HepG2 (cell line): ENCODE data around the gene KCNC2. TPM values are rescaled to one million over a fixed set of nuclear protein-coding genes. Genes with fewer than 3 reads are reported as not detected.

ENCODE experiments used
- ATAC-seq: fragments of 200-7000 bp; cut with Tn5 transposase; 3 replicates; pipeline ENCODE4 v1.9.1; 2020; ENCODE audit warnings: mild to moderate bottlenecking, moderate library complexity
- BruUV-seq: library from RNA; stranded (reverse); fragments of 400-500 nt; replicated peaks from 2 replicates; lab custom pipeline; 2021; lab: Mats Ljungman, UMichigan
- CTCF ChIA-PET: fragments of 300-600 bp; formaldehyde crosslinking; extraction: SDS; loops from one replicate; lab custom pipeline; 2021; ENCODE audit warnings: low total read pairs, inconsistent platforms, low intra/inter-chr PET ratio; lab: Yijun Ruan, JAX
- POLR2A ChIA-PET: fragments of 350-600 bp; sonication (Branson Sonifier 250); formaldehyde crosslinking; loops from one replicate; lab custom pipeline; 2020; ENCODE audit warnings: antibody characterized with exemption, inconsistent platforms; lab: Yijun Ruan, JAX
- DNase-seq: peaks from one replicate; pipeline ENCODE4 v3.0.0-alpha.2; 2015; ENCODE audit warnings: low spot score
- FAIRE-seq: peaks from 3 replicates; lab custom pipeline; 2011; peaks lifted over from hg19 to GRCh38; lab: Jason Lieb, UNC
- H2AFZ ChIP-seq: one replicate; pipeline ENCODE4 v1.6.1; 2011; ENCODE audit warnings: low read length, inconsistent platforms
- H3K27ac ChIP-seq: fragments of 300-600 bp; 3 replicates; pipeline ENCODE4 v1.8.0; 2011; ENCODE audit warnings: mixed run types, mild to moderate bottlenecking, mixed read lengths, low read length, inconsistent platforms; ENCODE audit not compliant: insufficient read depth; ENCODE audit errors: extremely low read length
- H3K27me3 ChIP-seq, 2 experiments: fragments of 200-600 bp in 1 of 2; 2 replicates in 1 of 2; 3 replicates in 1 of 2; pipeline versions ENCODE4 v1.6.0 to v1.8.0; 2011; ENCODE audit warnings: low read length in 2 of 2, mild to moderate bottlenecking in 2 of 2, moderate library complexity in 2 of 2, inconsistent platforms in 1 of 2; ENCODE audit not compliant: insufficient read depth in 2 of 2, control insufficient read depth in 1 of 2
- H3K36me3 ChIP-seq, 2 experiments: fragments of 200-600 bp in 1 of 2; replicated peaks in 1 of 2; 2 replicates in 1 of 2; 3 replicates in 1 of 2; pipeline versions ENCODE4 v1.5.1 to v1.8.0; 2011; ENCODE audit warnings: low read length in 2 of 2, inconsistent platforms in 1 of 2; ENCODE audit not compliant: insufficient read depth in 2 of 2, control insufficient read depth in 1 of 2
- H3K4me1 ChIP-seq: 2 replicates; pipeline ENCODE4 v1.5.1; 2012; ENCODE audit warnings: low read length, inconsistent platforms; ENCODE audit not compliant: insufficient read depth
- H3K4me2 ChIP-seq: 2 replicates; pipeline ENCODE4 v1.6.0; 2011; ENCODE audit warnings: low read depth, low read length, inconsistent platforms
- H3K4me3 ChIP-seq, 3 experiments: fragments of 200-600 bp in 1 of 3; sonication (generic), shearing (Covaris generic) in 1 of 3; replicated peaks in 1 of 3; 2 replicates each; pipeline ENCODE4 v1.5.1; 2011 to 2016; ENCODE audit warnings: low read length in 3 of 3, inconsistent platforms in 2 of 3, low read depth in 2 of 3, mild to moderate bottlenecking in 2 of 3, control low read depth in 1 of 3, mixed read lengths in 1 of 3; ENCODE audit not compliant: insufficient read depth in 1 of 3
- H3K79me2 ChIP-seq: one replicate; pipeline ENCODE4 v1.6.1; 2011; ENCODE audit warnings: low read length, inconsistent platforms; ENCODE audit not compliant: insufficient read depth
- H3K9ac ChIP-seq: 2 replicates; pipeline ENCODE4 v1.6.0; 2011; ENCODE audit warnings: mild to moderate bottlenecking, low read depth, low read length, inconsistent platforms; ENCODE audit not compliant: insufficient read depth
- H3K9me3 ChIP-seq: 2 replicates; pipeline ENCODE4 v1.5.1; 2012; ENCODE audit warnings: mild to moderate bottlenecking, low read length
- H4K20me1 ChIP-seq: 2 replicates; pipeline ENCODE4 v1.6.0; 2011; ENCODE audit warnings: inconsistent platforms, mild to moderate bottlenecking, low read length, moderate library complexity; ENCODE audit not compliant: insufficient read depth
- IKZF4 ChIP-seq: sonication (generic); formaldehyde crosslinking; IDR thresholded peaks from 2 replicates; pipeline ENCODE4 v1.5.1; 2020; ENCODE audit warnings: borderline replicate concordance, mild to moderate bottlenecking, low read depth, missing genetic modification reagents; ENCODE audit errors: not compliant biosample characterization
- MED13 ChIP-seq: sonication (generic); formaldehyde crosslinking; IDR thresholded peaks from 2 replicates; pipeline ENCODE4 v1.5.0; 2020; ENCODE audit warnings: missing genetic modification reagents
- MXI1 ChIP-seq: IDR thresholded peaks from 3 replicates; pipeline ENCODE4 v1.6.1; 2012; ENCODE audit warnings: low read depth, low read length, inconsistent platforms, borderline replicate concordance
- NFAT5 ChIP-seq: sonication (generic); formaldehyde crosslinking; IDR thresholded peaks from 2 replicates; pipeline ENCODE4 v1.4.0; 2020; ENCODE audit warnings: missing genetic modification reagents
- PRPF4 ChIP-seq: fragments of 200-400 bp; formaldehyde crosslinking; IDR thresholded peaks from 2 replicates; pipeline ENCODE4 v1.6.1; 2016; ENCODE audit warnings: low read length, low read depth; ENCODE audit not compliant: poor library complexity, severe bottlenecking
- ZFP36L2 ChIP-seq: sonication (generic); formaldehyde crosslinking; IDR thresholded peaks from 2 replicates; pipeline ENCODE4 v1.4.0; 2020; ENCODE audit warnings: missing genetic modification reagents
- ZNF510 ChIP-seq: sonication (generic); formaldehyde crosslinking; IDR thresholded peaks from 2 replicates; pipeline ENCODE4 v1.4.0; 2020; ENCODE audit warnings: low read depth, mild to moderate bottlenecking, missing genetic modification reagents
- ZNF597 ChIP-seq: sonication (generic); formaldehyde crosslinking; IDR thresholded peaks from 2 replicates; pipeline ENCODE4 v1.5.0; 2020; ENCODE audit warnings: missing genetic modification reagents
- ZNF615 ChIP-seq: sonication (generic); formaldehyde crosslinking; IDR thresholded peaks from 2 replicates; pipeline ENCODE4 v1.5.0; 2020; ENCODE audit warnings: mild to moderate bottlenecking, missing genetic modification reagents, borderline replicate concordance
- ZNF761 ChIP-seq: sonication (generic); formaldehyde crosslinking; conservative IDR thresholded peaks from 2 replicates; pipeline ENCODE4 v1.4.0; 2020; ENCODE audit warnings: mild to moderate bottlenecking, missing genetic modification reagents
- ZNF768 ChIP-seq: sonication (generic); formaldehyde crosslinking; IDR thresholded peaks from 2 replicates; pipeline ENCODE4 v1.4.0; 2020; ENCODE audit warnings: missing genetic modification reagents
- WGBS: methylation state at CpG from one replicate; pipeline ENCODE4 v1.1.6; 2017; ENCODE audit warnings: low lambda C conversion rate; 5-methylcytosine and 5-hydroxymethylcytosine counted together
- in situ Hi-C: cut with HindIII; loops from 2 replicates; pipeline ENCODE4 v1.10.0; 2017; ENCODE audit warnings: low pct_unique_long_range_greater_than_20kb; ENCODE audit not compliant: extremely low pct_ligation_motif_present
- intact Hi-C: fragments of 100-400 bp; cut with micrococcal nuclease; formaldehyde crosslinking; loops from one replicate; pipeline ENCODE4 v1.10.0; 2022; ENCODE audit not compliant: unreplicated experiment
- polyA plus RNA-seq, 8 experiments: library from polyadenylated mRNA; depleted of rRNA in 3 of 8; stranded (reverse) in 7 of 8; unstranded in 1 of 8; fragments of >200 nt; fragmentation: Illumina TruSeq in 4 of 8; extraction: Trizol in 4 of 8; gene quantifications; 2 replicates each; pipeline versions ENCODE4 v1.2.1 to v1.2.3, GENCODE V29; 2011 to 2016; ENCODE audit warnings: low read depth in 4 of 8, missing spikeins in 1 of 8, mixed read lengths in 1 of 8; ENCODE audit not compliant: insufficient read depth in 1 of 8
- total RNA-seq, 5 experiments: library from RNA; depleted of rRNA; stranded (reverse); fragments of >200 nt; fragmentation: Illumina TruSeq; extraction: Trizol; gene quantifications; 2 replicates each; pipeline ENCODE4 v1.2.3, GENCODE V29; 2016; ENCODE audit warnings: low read depth in 1 of 5

KCNC2 gene
- total and polyA plus RNA-seq, 2 of the 13 experiments (the other 11 are each of a cell fraction or from before 2014, with no cell fraction given): not detected

GRCh38 chr12:75161488-75161887, 48.2 kb downstream of the KCNC2 start:
- ChIA-PET CTCF (no interaction called here), POLR2A (no interaction called here)
- no TSS peak for BruUV-seq
- Histone ChIP-seq H3K27ac (no peak overlapping the region), H3K4me1 (no peaks in the 10 kb centered on the region), H3K4me2 (no peak overlapping the region), H3K9ac (no peak overlapping the region), H2AFZ (no peak overlapping the region), H3K79me2 (no peaks in the 10 kb centered on the region), H3K4me3 (no peak overlapping the region), H3K36me3 (no peaks in the 10 kb centered on the region), H4K20me1 (no peaks in the 10 kb centered on the region), H3K9me3 (no peaks in the 10 kb centered on the region), H3K27me3 (no peaks in the 10 kb centered on the region)
- TF ChIP-seq ZNF615 (no peak), MXI1 (no peak), ZNF761 (CRISPR knock-in tag) (no peak), NFAT5 (no peak), ZNF597 (CRISPR knock-in tag) (no peak), MED13 (CRISPR knock-in tag) (no peak), PRPF4 (no peak), ZNF510 (no peak), ZNF768 (CRISPR knock-in tag) (no peak), IKZF4 (CRISPR knock-in tag) (no peak), ZFP36L2 (no peak)
- in situ Hi-C loops: no loop called here
- WGBS: 0% methylated on average over 1 of the region's 1 CpG
- FAIRE-seq (no peak), ATAC-seq (no peak), DNase-seq (no peak)
- intact Hi-C loops: loop anchor here (10.0 kb wide), 1 partner anchor 173 kb away; the partner anchor contains the start of genes CAPS2 and GLIPR1L1
